Endothelial cell of umbilical vein (primary cell): ENCODE data around the gene CSMD2. TPM values are rescaled to one million over a fixed set of nuclear protein-coding genes. Genes with fewer than 3 reads are reported as not detected.

Experiments
- BruUV-seq: library from RNA; stranded (reverse); fragments of 400-500 nt; replicated peaks from 2 replicates; lab custom pipeline; 2021; lab: Mats Ljungman, UMichigan
- CTCF ChIA-PET: fragments of 300-600, 350-600 bp; sonication (Branson Sonifier 250); formaldehyde crosslinking; loops from one replicate; lab custom pipeline; 2021; ENCODE audit warnings: antibody characterized with exemption, inconsistent platforms; lab: Charles Lee
- POLR2A ChIA-PET: fragments of 300-600, 350-600 bp; sonication (Branson Sonifier 250); formaldehyde crosslinking; loops from one replicate; lab custom pipeline; 2021; ENCODE audit warnings: antibody characterized with exemption, inconsistent platforms; lab: Charles Lee
- DNase-seq: peaks from one replicate; pipeline ENCODE4 v3.0.0-alpha.2; 2011; ENCODE audit warnings: low read depth, low spot score
- FAIRE-seq: peaks from 2 replicates; lab custom pipeline; 2011; peaks lifted over from hg19 to GRCh38; lab: Jason Lieb, UNC
- H2AFZ ChIP-seq: 2 replicates; pipeline ENCODE4 v1.6.0; 2012; ENCODE audit warnings: low read depth, low read length, control low read depth, inconsistent platforms
- H3K27ac ChIP-seq: 2 replicates; pipeline ENCODE4 v1.5.1; 2011; ENCODE audit warnings: low read depth, mild to moderate bottlenecking, control low read depth, low read length, moderate library complexity; ENCODE audit not compliant: insufficient read depth
- H3K27me3 ChIP-seq, 2 experiments: 2 replicates each; pipeline versions ENCODE4 v1.6.0 to v1.6.1; 2011; ENCODE audit warnings: low read length in 2 of 2, mixed read lengths in 1 of 2; ENCODE audit not compliant: control insufficient read depth in 2 of 2, insufficient read depth in 2 of 2
- H3K36me3 ChIP-seq, 2 experiments: 2 replicates in 1 of 2; 3 replicates in 1 of 2; pipeline ENCODE4 v1.5.1; 2011; ENCODE audit warnings: low read length in 2 of 2, mild to moderate bottlenecking in 1 of 2, moderate library complexity in 1 of 2; ENCODE audit not compliant: control insufficient read depth in 2 of 2, insufficient read depth in 2 of 2; ENCODE audit errors: extremely low read depth in 1 of 2
- H3K4me1 ChIP-seq: 3 replicates; pipeline ENCODE4 v1.5.1; 2011; ENCODE audit warnings: mild to moderate bottlenecking, low read length; ENCODE audit not compliant: control insufficient read depth, insufficient read depth; ENCODE audit errors: extremely low read depth
- H3K4me2 ChIP-seq: 2 replicates; pipeline ENCODE4 v1.6.1; 2011; ENCODE audit warnings: low read length, control low read depth, mixed read lengths; ENCODE audit not compliant: insufficient read depth
- H3K4me3 ChIP-seq, 3 experiments: fragments of 200-600 bp in 1 of 3; sonication (generic), shearing (Covaris generic) in 1 of 3; replicated peaks in 1 of 3; 2 replicates each; pipeline ENCODE4 v1.5.1; 2011 to 2016; ENCODE audit warnings: control low read depth in 3 of 3, low read length in 3 of 3, mild to moderate bottlenecking in 2 of 3, inconsistent platforms in 1 of 3, low read depth in 1 of 3, moderate library complexity in 1 of 3; ENCODE audit not compliant: insufficient read depth in 1 of 3
- H3K79me2 ChIP-seq: 2 replicates; pipeline ENCODE4 v1.6.0; 2012; ENCODE audit warnings: low read length, inconsistent platforms; ENCODE audit not compliant: control insufficient read depth, insufficient read depth
- H3K9ac ChIP-seq: replicated peaks from 2 replicates; pipeline ENCODE3; 2011; ENCODE audit warnings: low read length, control low read depth; ENCODE audit not compliant: insufficient read depth; ENCODE audit errors: extremely low read depth
- H3K9me1 ChIP-seq: replicated peaks from 3 replicates; pipeline ENCODE4 v1.6.0; 2011; ENCODE audit warnings: mild to moderate bottlenecking, low read length; ENCODE audit not compliant: control insufficient read depth, insufficient read depth; ENCODE audit errors: extremely low read depth
- H3K9me3 ChIP-seq: replicated peaks from 2 replicates; pipeline ENCODE4 v1.5.1; 2012; ENCODE audit warnings: low read length, inconsistent platforms; ENCODE audit not compliant: control insufficient read depth, insufficient read depth
- H4K20me1 ChIP-seq: replicated peaks from 2 replicates; pipeline ENCODE3; 2011; ENCODE audit warnings: mild to moderate bottlenecking, low read length; ENCODE audit not compliant: control insufficient read depth, insufficient read depth; ENCODE audit errors: extremely low read depth
- CTCF ChIP-seq, 2 donors: IDR thresholded peaks; 1 replicate in 1 of 2; 2 replicates in 1 of 2; pipeline ENCODE4 v1.5.1; 2011; ENCODE audit warnings: low read length in 2 of 2, mild to moderate bottlenecking in 2 of 2, moderate library complexity in 2 of 2, control low read depth in 1 of 2, inconsistent platforms in 1 of 2, low read depth in 1 of 2; ENCODE audit not compliant: insufficient read depth in 1 of 2; ENCODE audit errors: extremely low read depth in 1 of 2
- EZH2 ChIP-seq: IDR thresholded peaks from 2 replicates; pipeline ENCODE4 v1.6.1; 2012; ENCODE audit warnings: borderline replicate concordance, low read depth, mild to moderate bottlenecking, moderate library complexity, low read length, inconsistent platforms; ENCODE audit not compliant: severe bottlenecking
- FOS ChIP-seq: IDR thresholded peaks from 2 replicates; pipeline ENCODE4 v1.6.1; 2011; ENCODE audit warnings: mild to moderate bottlenecking, low read length, moderate library complexity, borderline replicate concordance; ENCODE audit not compliant: insufficient read depth
- GATA2 ChIP-seq: IDR thresholded peaks from 2 replicates; pipeline ENCODE4 v1.7.0; 2011; ENCODE audit warnings: low read depth, mild to moderate bottlenecking, moderate library complexity, mixed read lengths, low read length; ENCODE audit not compliant: insufficient read length, insufficient read depth
- MAX ChIP-seq: IDR thresholded peaks from 2 replicates; pipeline ENCODE4 v1.6.1; 2011; ENCODE audit not compliant: insufficient read depth, insufficient read length
- POLR2A ChIP-seq: IDR thresholded peaks from 2 replicates; pipeline ENCODE4 v1.6.1; 2012; ENCODE audit warnings: low read depth, mild to moderate bottlenecking, control low read depth, low read length
- POLR2AphosphoS5 ChIP-seq: IDR thresholded peaks from 2 replicates; pipeline ENCODE4 v1.6.1; 2012; ENCODE audit warnings: low read depth, mild to moderate bottlenecking, control low read depth, low read length, moderate library complexity; ENCODE audit not compliant: insufficient read depth
- dilution Hi-C: fragments of 300-500 bp; cut with MboI; formaldehyde crosslinking; loops from one replicate; pipeline ENCODE4 v1.15.0; 2019; ENCODE audit warnings: low sequenced_read_pairs; ENCODE audit not compliant: extremely low pct_ligation_motif_present
- intact Hi-C: fragments of 100-400 bp; cut with micrococcal nuclease; formaldehyde crosslinking; loops from one replicate; pipeline ENCODE4 v1.10.0; 2022
- polyA plus RNA-seq, 4 experiments: library from polyadenylated mRNA; depleted of rRNA in 3 of 4; stranded (reverse) in 3 of 4; unstranded in 1 of 4; fragments of >200 nt; gene quantifications; 2 replicates each; pipeline versions ENCODE4 v1.2.1 to v1.2.3, GENCODE V29; 2011 to 2012; ENCODE audit warnings: missing spikeins in 1 of 4
- total RNA-seq: library from RNA; stranded (reverse); gene quantifications from 2 replicates; pipeline ENCODE4 v1.2.3, GENCODE V29; 2021

The CSMD2 gene
- total and polyA plus RNA-seq, 2 donors (not counting 3 experiments of a cell fraction or from before 2014, with no cell fraction given) = under 0.01 TPM; not detected in 1

- no peak overlapping the region for H3K4me2 ChIP-seq
- no peaks in the 10 kb centered on the region for H3K79me2 ChIP-seq
- BruUV-seq = no TSS peak
- TF ChIP-seq POLR2A (no peak), MAX (no peak), GATA2 (no peak), EZH2 (no peak), POLR2AphosphoS5 (no peak)
- no peaks in the 10 kb centered on the region for H4K20me1 ChIP-seq
- DNase-seq (no peak), FAIRE-seq (no peak)
- no peak overlapping the region for H2AFZ ChIP-seq
- dilution Hi-C loops (no loop called here), intact Hi-C loops (no loop called here)
- no peak overlapping the region for H3K4me3 ChIP-seq
- peaks cover 3% of the 10 kb centered on the region for H3K9me3 ChIP-seq
- no peaks in the 10 kb centered on the region for H3K9me1 ChIP-seq
- no peaks in the 10 kb centered on the region for H3K4me1 ChIP-seq
- no peak overlapping the region for H3K9ac ChIP-seq
- H3K27ac ChIP-seq = no peak overlapping the region
- H3K36me3 ChIP-seq = no peaks in the 10 kb centered on the region
- CTCF ChIA-PET = no interaction called here
- POLR2A ChIA-PET = no interaction called here
- no peaks in the 10 kb centered on the region for H3K27me3 ChIP-seq
These were observed 322.7 kb downstream of the CSMD2 start for GRCh38 chr1:33842348-33842747.

GRCh38 chr1:33841494-33841893 is 323.5 kb downstream of the CSMD2 start:
- no peaks in the 10 kb centered on the region for H3K79me2 ChIP-seq
- intact Hi-C loops = no loop called here
- H3K36me3 ChIP-seq = no peaks in the 10 kb centered on the region
- H4K20me1 ChIP-seq = no peaks in the 10 kb centered on the region
- CTCF ChIA-PET = no interaction called here
- no peaks in the 10 kb centered on the region for H3K9me1 ChIP-seq
- dilution Hi-C loops = no loop called here
- H2AFZ ChIP-seq = no peak overlapping the region
- no TSS peak for BruUV-seq
- H3K4me2 ChIP-seq = no peak overlapping the region
- H3K4me1 ChIP-seq = no peaks in the 10 kb centered on the region
- TF ChIP-seq FOS (no peak), POLR2A (no peak), GATA2 (no peak), MAX (no peak), POLR2AphosphoS5 (no peak), CTCF (IDR thresholded peaks at IDR 0.05; ENCODE audit: extremely low read depth in 1 of 2, insufficient read depth in 1 of 2, low read depth in 1 of 2, low read length in 2 of 2) (no peak)
- no peaks in the 10 kb centered on the region for H3K27me3 ChIP-seq
- DNase-seq (no peak), FAIRE-seq (no peak)
- no peak overlapping the region for H3K27ac ChIP-seq
- peaks cover 5% of the 10 kb centered on the region for H3K9me3 ChIP-seq
- H3K4me3 ChIP-seq = no peak overlapping the region
- POLR2A ChIA-PET = no interaction called here
- H3K9ac ChIP-seq = no peak overlapping the region
